ENCODE measurements around the gene SLC26A1.

The SLC26A1 gene

GRCh38 chr4:993111-994029 is at the start of gene SLC26A1:
TSS of gene SLC26A1 (minus strand) at chr4:993404. CDS start at chr4:991703, 1,701 bp downstream.
- DNase-seq: no peak

- DNase-seq: no peak
Observed at GRCh38 chr4:1042352-1043055, 49.3 kb upstream of the SLC26A1 start.

- DNase-seq: no peak
Observed at GRCh38 chr4:1041936-1042330, 48.7 kb upstream of the SLC26A1 start.

- DNase-seq: no peak
Observed at GRCh38 chr4:1041147-1041935, 48.1 kb upstream of the SLC26A1 start.

- DNase-seq: no peak
Observed at GRCh38 chr4:1040344-1041146, 47.3 kb upstream of the SLC26A1 start.

GRCh38 chr4:1039493-1040343 is 46.5 kb upstream of the SLC26A1 start:
- DNase-seq: no peak

- no peak for DNase-seq
Observed at GRCh38 chr4:1038948-1039492, 45.8 kb upstream of the SLC26A1 start.

- no peak for DNase-seq
Observed at GRCh38 chr4:1036976-1037810, 44.0 kb upstream of the SLC26A1 start.

- DNase-seq: no peak
Observed at GRCh38 chr4:1036095-1036494, 42.9 kb upstream of the SLC26A1 start.

GRCh38 chr4:1035510-1035909 is 42.3 kb upstream of the SLC26A1 start:
- DNase-seq: no peak

- no peak for DNase-seq
Observed at GRCh38 chr4:1033840-1034551, 40.8 kb upstream of the SLC26A1 start.

- no peak for DNase-seq
Observed at GRCh38 chr4:1032861-1033260, 39.7 kb upstream of the SLC26A1 start.

GRCh38 chr4:1031956-1032795 is 39.0 kb upstream of the SLC26A1 start:
- DNase-seq: no peak

GRCh38 chr4:1031346-1031745 is 38.1 kb upstream of the SLC26A1 start:
- DNase-seq: no peak

GRCh38 chr4:1030559-1030958 is 37.4 kb upstream of the SLC26A1 start:
- no peak for DNase-seq

GRCh38 chr4:1030031-1030430 is 36.8 kb upstream of the SLC26A1 start:
- DNase-seq: no peak

GRCh38 chr4:1029529-1029928 is 36.3 kb upstream of the SLC26A1 start:
- no peak for DNase-seq

- no peak for DNase-seq
Observed at GRCh38 chr4:1028574-1029220, 35.5 kb upstream of the SLC26A1 start.
